Bronchial epithelial cell (primary cell): ENCODE measurements around the gene CCDC188. TPM values are rescaled to one million over a fixed set of nuclear protein-coding genes. Genes with fewer than 3 reads are reported as not detected.

Experiments
- DNase-seq: peaks from one replicate; pipeline ENCODE4 v3.0.0-alpha.2; 2010; ENCODE audit warnings: low read depth
- FAIRE-seq: peaks from 2 replicates; lab custom pipeline; 2011; peaks lifted over from hg19 to GRCh38; lab: Jason Lieb, UNC
- H3K27me3 ChIP-seq: 2 replicates; pipeline ENCODE4 v1.5.1; 2011; ENCODE audit warnings: low read length; ENCODE audit not compliant: control insufficient read depth, insufficient read depth
- H3K36me3 ChIP-seq: 2 replicates; pipeline ENCODE4 v1.5.1; 2011; ENCODE audit warnings: low read length; ENCODE audit not compliant: control insufficient read depth, insufficient read depth
- H3K4me3 ChIP-seq: 2 replicates; pipeline ENCODE4 v1.5.1; 2011; ENCODE audit warnings: mild to moderate bottlenecking, low read depth, low read length, control low read depth
- total RNA-seq: library from RNA; depleted of rRNA; stranded (reverse); fragments of >200 nt; gene quantifications from 2 replicates; pipeline ENCODE4 v1.2.1, GENCODE V29; 2014
- TF ChIP-seq, protein P1 (sequence below): IDR thresholded peaks from 2 replicates; pipeline ENCODE4 v1.5.1; 2011; ENCODE audit warnings: mild to moderate bottlenecking, moderate library complexity, low read length, control low read depth, inconsistent platforms; ENCODE audit not compliant: insufficient read depth, severe bottlenecking

The CCDC188 gene
- total RNA-seq, 1 donor from 2014 or later, result not detected

DNA sequence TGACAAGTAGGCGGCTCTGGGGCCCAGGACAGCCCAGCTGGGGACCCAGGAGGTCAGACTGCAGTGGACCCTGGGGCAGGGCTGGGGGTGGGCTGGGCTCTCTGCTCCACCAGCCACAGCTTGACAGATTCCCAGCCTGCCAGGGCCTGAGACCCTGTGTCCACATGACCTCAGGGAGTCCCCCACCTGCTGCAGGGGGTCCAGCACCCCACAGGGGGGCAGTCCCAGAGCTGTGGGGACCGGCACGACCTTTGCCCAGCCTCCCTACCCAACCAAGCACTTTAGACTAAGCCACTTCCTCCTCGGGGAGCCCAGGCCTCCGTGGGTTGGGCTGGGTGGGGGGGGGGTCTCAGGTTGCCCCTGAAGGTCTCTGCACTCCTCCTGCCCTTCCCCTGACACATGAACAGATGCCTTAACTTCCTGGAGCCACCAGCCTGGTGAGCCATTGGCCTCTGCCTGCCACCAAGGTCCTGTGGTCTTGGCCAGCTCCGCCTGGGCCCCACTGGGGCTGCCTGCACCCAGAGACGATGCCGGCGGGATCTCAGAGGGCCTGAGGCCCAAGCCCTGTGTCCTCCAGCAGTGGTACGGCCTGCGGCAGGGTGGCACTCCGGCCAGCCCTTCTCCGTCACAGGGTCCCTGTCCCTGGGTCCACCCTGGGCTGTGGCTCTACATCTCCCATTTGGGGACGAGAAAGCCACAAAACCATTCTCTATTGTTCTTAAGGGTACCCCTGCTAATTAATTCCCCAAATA lies 3.4 kb downstream of the CCDC188 start:
- no peak for FAIRE-seq
- TF ChIP-seq, protein P1, sequence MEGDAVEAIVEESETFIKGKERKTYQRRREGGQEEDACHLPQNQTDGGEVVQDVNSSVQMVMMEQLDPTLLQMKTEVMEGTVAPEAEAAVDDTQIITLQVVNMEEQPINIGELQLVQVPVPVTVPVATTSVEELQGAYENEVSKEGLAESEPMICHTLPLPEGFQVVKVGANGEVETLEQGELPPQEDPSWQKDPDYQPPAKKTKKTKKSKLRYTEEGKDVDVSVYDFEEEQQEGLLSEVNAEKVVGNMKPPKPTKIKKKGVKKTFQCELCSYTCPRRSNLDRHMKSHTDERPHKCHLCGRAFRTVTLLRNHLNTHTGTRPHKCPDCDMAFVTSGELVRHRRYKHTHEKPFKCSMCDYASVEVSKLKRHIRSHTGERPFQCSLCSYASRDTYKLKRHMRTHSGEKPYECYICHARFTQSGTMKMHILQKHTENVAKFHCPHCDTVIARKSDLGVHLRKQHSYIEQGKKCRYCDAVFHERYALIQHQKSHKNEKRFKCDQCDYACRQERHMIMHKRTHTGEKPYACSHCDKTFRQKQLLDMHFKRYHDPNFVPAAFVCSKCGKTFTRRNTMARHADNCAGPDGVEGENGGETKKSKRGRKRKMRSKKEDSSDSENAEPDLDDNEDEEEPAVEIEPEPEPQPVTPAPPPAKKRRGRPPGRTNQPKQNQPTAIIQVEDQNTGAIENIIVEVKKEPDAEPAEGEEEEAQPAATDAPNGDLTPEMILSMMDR, result no peak

GRCh38 chr22:20146777-20147176 lies 4.1 kb downstream of the CCDC188 start:
- TF ChIP-seq, protein P1, result no peak
- FAIRE-seq, result no peak
- peaks cover 5% of the 10 kb centered on the region for H3K36me3 ChIP-seq

More for the DNA sequence above, 3.4 kb downstream of the CCDC188 start:
- Histone ChIP-seq H3K4me3 (no peak overlapping the region), H3K36me3 (peaks cover 5% of the 10 kb centered on the region), H3K27me3 (no peaks in the 10 kb centered on the region)
- DNase-seq, result no peak

DNA sequence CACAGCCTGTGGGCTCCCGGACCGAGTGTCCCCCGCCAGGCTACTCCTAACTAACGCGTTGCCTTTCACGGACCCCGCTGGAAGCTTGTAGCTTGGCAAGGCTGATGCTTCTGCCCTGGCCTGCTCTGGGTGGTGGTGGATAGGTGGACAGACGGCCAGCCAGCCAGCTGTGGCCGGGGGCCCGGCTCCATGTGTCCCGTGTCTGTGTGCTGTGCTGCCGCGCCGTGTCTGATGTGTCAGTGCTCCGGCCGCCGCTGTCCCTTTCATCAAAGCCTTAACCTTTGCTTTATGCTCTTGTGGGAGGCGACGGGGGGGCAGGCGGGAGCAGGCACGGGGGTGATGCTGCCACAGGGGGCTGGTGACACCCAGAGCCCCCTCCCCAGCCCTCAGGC lies 5.0 kb downstream of the CCDC188 start:
- Histone ChIP-seq H3K4me3 (no peak overlapping the region), H3K27me3 (no peaks in the 10 kb centered on the region), H3K36me3 (peaks cover 5% of the 10 kb centered on the region)
- TF ChIP-seq, protein P1, result no peak
- FAIRE-seq, result no peak
- DNase-seq, result no peak

More at GRCh38 chr22:20146777-20147176, 4.1 kb downstream of the CCDC188 start:
- Histone ChIP-seq H3K4me3 (no peak overlapping the region), H3K27me3 (no peaks in the 10 kb centered on the region)
- no peak for DNase-seq

GRCh38 chr22:20145206-20145831 lies 5.5 kb downstream of the CCDC188 start:
- no peaks in the 10 kb centered on the region for H3K27me3 ChIP-seq
- no peak for FAIRE-seq
- peaks cover 5% of the 10 kb centered on the region for H3K36me3 ChIP-seq
- DNase-seq, result no peak
- TF ChIP-seq, protein P1, result no peak
- H3K4me3 ChIP-seq, result no peak overlapping the region

DNA sequence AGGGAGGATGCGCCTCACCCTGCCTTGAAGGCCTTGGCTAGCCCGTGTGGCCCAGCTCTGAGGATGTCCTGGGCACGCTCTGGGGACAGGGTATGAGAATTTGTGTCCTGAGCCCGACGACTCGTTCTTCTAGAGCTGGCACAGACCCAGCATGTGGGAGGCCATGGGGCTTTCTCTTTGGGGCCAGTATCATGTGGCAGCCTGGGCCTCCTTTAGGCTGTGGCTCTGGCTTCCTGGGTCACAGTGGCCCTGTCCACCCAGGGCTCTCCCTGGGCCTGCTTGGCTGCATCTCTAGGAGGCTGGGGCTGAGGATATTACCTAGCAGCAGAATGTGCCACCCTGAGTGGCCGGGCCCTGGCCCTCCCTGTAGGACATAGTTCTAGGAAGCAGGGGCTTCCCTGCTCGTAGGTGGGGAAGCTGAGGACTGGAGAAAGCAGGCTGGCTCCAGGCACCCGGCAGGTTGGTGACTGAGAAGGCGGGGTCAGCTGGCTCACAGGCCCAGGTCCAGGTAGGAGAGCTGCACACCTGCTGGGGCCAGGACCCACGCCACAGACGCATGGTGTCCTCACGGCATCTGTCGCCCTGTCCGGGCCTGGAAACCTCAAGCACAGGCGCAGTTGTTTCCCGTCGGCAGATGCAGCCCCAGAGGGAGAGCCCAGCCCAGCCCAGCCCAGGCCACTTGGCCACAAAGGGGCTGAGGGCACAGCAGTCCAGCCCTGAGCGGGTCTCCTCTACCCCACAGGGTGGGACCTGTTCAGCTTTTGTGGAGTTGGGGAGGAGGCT lies 6.8 kb downstream of the CCDC188 start:
- H3K4me3 ChIP-seq, result no peak overlapping the region
- FAIRE-seq (no peak), DNase-seq (no peak)
- no peaks in the 10 kb centered on the region for H3K27me3 ChIP-seq
- TF ChIP-seq, protein P1, result no peak
- peaks cover 11% of the 10 kb centered on the region for H3K36me3 ChIP-seq
